ENCODE results near the gene SPSB4.

DNA sequence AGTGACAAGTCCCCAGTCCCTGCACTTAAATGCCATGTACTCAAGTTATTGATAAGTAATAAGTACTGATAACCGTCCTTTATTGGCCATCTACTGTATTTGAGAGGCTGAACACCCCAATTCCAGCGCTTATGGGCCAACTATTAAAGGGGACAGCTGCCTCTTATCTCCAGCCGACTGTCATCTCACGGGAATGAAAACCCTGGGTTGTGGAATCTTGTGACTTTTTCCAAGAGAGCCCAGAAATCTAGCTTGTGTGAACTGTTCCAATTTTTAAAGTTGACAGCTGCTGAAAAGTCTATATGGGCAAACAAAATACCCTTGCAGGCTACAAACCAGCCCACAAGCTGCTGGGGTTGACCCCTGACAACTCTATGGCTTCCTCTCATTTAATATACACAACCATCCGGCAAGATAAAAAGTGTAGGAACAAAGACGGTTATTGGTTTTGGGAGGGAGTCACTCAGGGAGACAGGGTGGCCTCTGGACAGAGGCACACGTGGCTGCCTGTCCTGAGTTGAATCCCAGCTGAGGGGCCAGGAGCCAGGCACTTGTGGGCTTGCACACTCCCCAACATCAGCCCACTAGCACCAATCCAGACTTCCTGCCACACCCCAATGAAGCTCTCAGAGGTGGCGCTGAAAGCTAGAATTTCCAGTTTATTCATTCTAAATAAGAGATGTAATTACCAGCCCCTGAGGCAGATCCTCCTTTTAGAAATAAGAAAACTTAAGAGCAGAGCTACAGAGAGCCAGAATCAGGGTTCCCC, 16.2 kb downstream of the SPSB4 start:
- TF ChIP-seq CTCF (conservative IDR thresholded peaks at IDR 0.05; ENCODE audit: low read length) (no peak), EZH2phosphoT487 (IDR thresholded peaks at IDR 0.05; ENCODE audit: borderline replicate concordance, low read depth, low read length) (no peak)
